DND-41 (cell line): ENCODE data around the gene SCLT1.

ENCODE experiments used
- CTCF ChIP-seq: IDR thresholded peaks from 2 replicates; pipeline ENCODE4 v1.5.1; 2012; ENCODE audit warnings: borderline replicate concordance, low read length, moderate library complexity, mild to moderate bottlenecking; ENCODE audit not compliant: poor library complexity, severe bottlenecking; ENCODE audit errors: extremely low read depth
- EZH2 ChIP-seq: IDR thresholded peaks from 3 replicates; pipeline ENCODE4 v1.6.1; 2012; ENCODE audit warnings: borderline replicate concordance, low read depth, mild to moderate bottlenecking, moderate library complexity, low read length, inconsistent platforms; ENCODE audit not compliant: severe bottlenecking

- no peak for TF ChIP-seq EZH2
- TF ChIP-seq CTCF: no peak
Observed at GRCh38 chr4:128880662-128881061, 212.7 kb downstream of the SCLT1 start.
